GM21447 (cell line): ENCODE data around the gene MDFI.

Experiments used
- ATAC-seq: cut with Tn5 transposase; IDR thresholded peaks from one replicate; pipeline ENCODE4 v1.9.1; 2021; ENCODE audit not compliant: unreplicated experiment

MDFI gene

DNA sequence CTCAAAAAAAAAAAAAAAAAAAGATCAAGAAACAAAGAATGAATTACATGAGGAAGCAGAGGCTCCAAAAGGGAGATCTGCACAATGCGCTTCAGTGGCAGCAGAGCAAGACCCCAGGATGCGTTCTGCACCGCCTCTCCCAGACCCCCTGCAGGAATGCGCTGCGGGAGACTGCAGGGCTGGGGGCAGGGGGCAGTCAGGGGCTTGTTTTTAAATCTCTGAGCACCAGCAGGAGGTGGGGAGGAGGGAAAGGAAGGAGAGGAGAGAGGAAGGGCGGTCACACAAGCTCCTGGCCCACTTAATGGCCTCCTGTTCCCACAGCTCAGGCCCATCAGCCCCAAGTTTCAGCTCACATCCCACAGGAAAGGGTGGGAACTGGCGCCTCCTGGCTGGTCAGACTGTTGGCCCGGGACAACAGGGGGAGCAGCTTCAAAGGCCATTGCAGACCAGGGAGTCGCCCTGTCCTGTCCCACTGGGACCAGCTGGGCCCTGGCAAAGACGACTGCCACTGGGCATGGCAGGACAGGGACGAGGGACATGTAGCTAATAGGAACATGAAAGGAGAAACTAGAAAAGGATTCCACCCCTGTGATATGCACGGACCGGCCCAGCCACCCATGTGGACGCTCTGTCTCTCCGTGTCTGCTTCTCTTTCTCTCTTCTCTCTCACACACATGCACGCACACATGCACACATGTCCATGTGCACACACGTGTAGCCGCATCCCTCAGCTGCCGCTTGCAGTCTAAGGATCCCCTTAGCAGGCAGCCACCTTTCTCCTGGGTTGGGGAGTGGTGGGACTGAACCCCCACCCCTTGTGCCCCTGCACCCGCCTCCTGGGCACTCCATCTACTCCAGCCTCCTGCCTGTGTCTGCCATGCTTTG is 62.4 kb downstream of the MDFI start:
- no peak for ATAC-seq

DNA sequence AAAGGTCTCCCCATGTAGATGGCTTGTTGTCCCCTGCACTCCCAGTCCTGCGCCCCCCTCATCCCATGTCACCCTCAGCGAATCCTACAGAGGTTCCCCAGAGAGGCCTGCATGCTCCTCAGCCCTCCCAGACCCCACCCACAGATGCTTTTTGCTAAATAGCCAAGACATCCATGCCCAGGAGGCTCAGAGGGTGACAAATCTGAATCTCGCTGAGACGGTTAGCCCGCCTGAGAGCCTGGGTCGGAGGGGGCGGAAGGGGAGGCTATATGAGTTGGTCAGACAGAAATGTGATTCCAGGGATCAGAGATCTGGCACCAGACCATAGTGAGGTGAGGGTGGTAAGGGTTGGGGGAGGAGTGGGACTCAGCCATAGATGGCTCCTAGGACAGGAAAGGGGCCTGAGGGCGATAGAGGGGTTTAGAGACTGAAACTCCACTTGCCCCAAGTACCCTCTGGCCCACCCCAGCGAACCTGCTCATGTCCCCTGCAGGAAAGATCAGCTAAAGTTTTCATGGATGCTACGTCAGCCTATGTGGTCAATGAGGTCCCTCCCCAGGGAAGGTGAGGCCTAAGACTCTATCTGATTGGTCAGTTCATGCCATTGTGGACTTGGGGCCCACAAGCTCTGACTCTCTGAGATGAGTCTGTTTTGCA is 63.9 kb downstream of the MDFI start:
- no peak for ATAC-seq

DNA sequence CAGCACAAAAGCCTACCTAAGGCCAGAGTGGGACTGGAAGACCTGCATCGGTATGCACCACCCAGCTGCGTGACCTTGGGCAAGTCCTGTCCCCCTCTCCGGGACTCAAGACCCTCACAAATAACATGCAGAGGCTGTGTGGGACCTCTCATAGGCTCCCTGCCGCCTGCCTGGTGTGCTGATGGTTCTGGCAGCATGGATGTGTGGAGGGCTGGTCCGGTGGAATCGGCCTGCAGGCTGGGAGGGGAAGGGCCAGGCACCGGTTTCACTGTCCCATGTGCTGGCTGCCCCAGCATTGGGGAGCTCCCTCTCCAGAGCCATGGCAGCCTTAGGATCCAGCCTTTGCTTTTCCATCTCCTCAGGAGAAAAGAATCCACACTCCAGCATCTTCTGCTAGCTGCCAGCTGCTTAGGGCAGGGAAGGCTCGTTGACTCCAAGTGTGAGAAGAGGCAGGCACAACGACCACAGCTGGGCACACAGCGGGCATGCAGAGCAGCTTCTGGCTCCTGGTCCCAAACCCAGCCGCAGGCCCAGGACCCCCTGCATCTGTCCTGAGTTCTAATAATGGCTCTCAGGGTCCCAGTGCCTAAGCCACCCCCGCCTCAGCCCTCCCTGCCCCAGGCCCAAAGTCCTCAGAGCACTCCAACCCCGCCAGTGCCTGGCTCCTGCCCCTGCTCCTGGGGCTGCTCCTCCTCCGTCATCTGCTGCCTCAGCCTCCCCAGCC is 64.7 kb downstream of the MDFI start:
- no peak for ATAC-seq
